Colonic mucosa (tissue), 4 donors: ENCODE measurements around the gene ACOT7. TPM values are rescaled to one million over a fixed set of nuclear protein-coding genes. Genes with fewer than 3 reads are reported as not detected.

ENCODE experiments used
- DNase-seq: peaks from one replicate; pipeline ENCODE4 v3.0.0-alpha.2; 2020
- H3K27ac ChIP-seq: fragments of 200-600 bp; one replicate; pipeline ENCODE4 v1.8.0; 2021
- H3K27me3 ChIP-seq: fragments of 200-600 bp; one replicate; pipeline ENCODE4 v1.8.0; 2021
- H3K36me3 ChIP-seq: fragments of 200-600 bp; one replicate; pipeline ENCODE4 v1.8.0; 2021
- H3K4me1 ChIP-seq: fragments of 200-600 bp; one replicate; pipeline ENCODE4 v1.8.0; 2021; ENCODE audit warnings: mild to moderate bottlenecking
- H3K4me3 ChIP-seq: fragments of 200-600 bp; one replicate; pipeline ENCODE4 v1.8.0; 2021
- H3K9ac ChIP-seq, 2 donors: one replicate each; pipeline ENCODE4 v1.7.0; 2013; ENCODE audit warnings: control low read depth in 2 of 2, low read depth in 2 of 2, low read length in 2 of 2
- H3K9me3 ChIP-seq: fragments of 200-600 bp; one replicate; pipeline ENCODE4 v1.8.0; 2021
- intact Hi-C: fragments of 100-400 bp; cut with DNase I; formaldehyde crosslinking; loops from one replicate; pipeline ENCODE4 v1.14.1; 2022
- total RNA-seq, 2 donors: library from RNA; stranded (reverse); fragmentation: NEBNext Ultra II Directional in 1 of 2; extraction: Animal tissue kit (Norgen Biotek cat#: 25700) in 1 of 2; gene quantifications; one replicate each; pipeline ENCODE4 v1.2.1, GENCODE V29; 2021
- TF ChIP-seq, protein P1 (sequence below): fragments of 200-600 bp; IDR thresholded peaks from one replicate; pipeline ENCODE4 v1.8.0; 2022; ENCODE audit warnings: antibody characterized with exemption, mild to moderate bottlenecking
- donor health status: healthy.
- donor health status: DM: no; HTN: no; CAD: no.
- donor health status: DM: no; HTN: no; CAD: no.

ACOT7 gene
- total RNA-seq, 2 donors from 2014 or later: 48.7 to 125 TPM

DNA sequence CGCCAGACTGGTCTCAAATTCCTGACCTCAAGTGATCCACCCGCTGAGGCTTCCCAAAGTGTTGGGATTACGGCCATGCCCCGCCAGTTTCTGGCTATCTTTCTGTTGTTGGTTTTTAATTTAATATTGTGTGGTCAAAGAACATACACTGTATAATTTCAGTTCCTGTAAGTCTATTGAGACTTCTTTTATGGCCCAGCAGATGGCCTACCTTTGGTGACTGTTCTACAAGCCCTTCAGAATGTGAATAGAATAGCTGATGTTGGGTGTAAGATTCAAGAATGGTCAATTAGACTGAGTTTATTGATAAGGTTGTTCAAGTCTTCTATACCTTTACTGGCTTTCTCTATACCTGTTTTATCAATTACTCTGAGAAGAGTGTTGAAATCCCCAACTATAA is 15.5 kb upstream of the ACOT7 start:
- Histone ChIP-seq H3K27me3 (no peaks in the 10 kb centered on the region), H3K4me3 (no peak overlapping the region), H3K36me3 (no peaks in the 10 kb centered on the region), H3K4me1 (no peaks in the 10 kb centered on the region), H3K9me3 (no peaks in the 10 kb centered on the region), H3K9ac (no peak overlapping the region), H3K27ac (no peak overlapping the region)
- no peak for DNase-seq
- TF ChIP-seq, protein P1, sequence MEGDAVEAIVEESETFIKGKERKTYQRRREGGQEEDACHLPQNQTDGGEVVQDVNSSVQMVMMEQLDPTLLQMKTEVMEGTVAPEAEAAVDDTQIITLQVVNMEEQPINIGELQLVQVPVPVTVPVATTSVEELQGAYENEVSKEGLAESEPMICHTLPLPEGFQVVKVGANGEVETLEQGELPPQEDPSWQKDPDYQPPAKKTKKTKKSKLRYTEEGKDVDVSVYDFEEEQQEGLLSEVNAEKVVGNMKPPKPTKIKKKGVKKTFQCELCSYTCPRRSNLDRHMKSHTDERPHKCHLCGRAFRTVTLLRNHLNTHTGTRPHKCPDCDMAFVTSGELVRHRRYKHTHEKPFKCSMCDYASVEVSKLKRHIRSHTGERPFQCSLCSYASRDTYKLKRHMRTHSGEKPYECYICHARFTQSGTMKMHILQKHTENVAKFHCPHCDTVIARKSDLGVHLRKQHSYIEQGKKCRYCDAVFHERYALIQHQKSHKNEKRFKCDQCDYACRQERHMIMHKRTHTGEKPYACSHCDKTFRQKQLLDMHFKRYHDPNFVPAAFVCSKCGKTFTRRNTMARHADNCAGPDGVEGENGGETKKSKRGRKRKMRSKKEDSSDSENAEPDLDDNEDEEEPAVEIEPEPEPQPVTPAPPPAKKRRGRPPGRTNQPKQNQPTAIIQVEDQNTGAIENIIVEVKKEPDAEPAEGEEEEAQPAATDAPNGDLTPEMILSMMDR: no peak
- intact Hi-C loops: loop anchor here (5.0 kb wide), 1 partner anchor 162 kb away; no protein-coding TSS in a partner anchor

DNA sequence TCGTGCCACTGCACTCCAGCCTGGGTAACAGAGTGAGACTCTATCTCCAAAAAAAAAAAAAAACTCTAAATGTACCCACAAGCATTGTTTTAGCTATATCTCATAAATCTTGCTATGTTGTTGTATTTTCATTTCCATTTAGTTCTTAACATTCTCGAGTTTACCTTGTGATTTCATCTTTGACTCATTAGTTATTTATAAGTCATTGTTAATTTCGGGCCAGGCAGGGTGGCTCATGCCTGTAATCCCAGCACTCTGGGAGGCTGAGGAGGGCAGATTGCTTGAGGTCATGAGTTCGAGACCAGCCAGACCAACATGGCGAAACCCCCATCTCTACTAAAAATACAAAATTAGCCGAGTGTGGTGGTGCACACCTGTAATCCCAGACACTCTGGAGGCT is 14.5 kb upstream of the ACOT7 start:
- Histone ChIP-seq H3K9me3 (no peaks in the 10 kb centered on the region), H3K9ac (no peak overlapping the region), H3K4me1 (no peaks in the 10 kb centered on the region), H3K27ac (no peak overlapping the region), H3K36me3 (no peaks in the 10 kb centered on the region), H3K4me3 (no peak overlapping the region), H3K27me3 (no peaks in the 10 kb centered on the region)
- intact Hi-C loops: loop anchor here (5.0 kb wide), 1 partner anchor 161 kb away; no protein-coding TSS in a partner anchor
- no peak for DNase-seq
- TF ChIP-seq, protein P1: no peak

DNA sequence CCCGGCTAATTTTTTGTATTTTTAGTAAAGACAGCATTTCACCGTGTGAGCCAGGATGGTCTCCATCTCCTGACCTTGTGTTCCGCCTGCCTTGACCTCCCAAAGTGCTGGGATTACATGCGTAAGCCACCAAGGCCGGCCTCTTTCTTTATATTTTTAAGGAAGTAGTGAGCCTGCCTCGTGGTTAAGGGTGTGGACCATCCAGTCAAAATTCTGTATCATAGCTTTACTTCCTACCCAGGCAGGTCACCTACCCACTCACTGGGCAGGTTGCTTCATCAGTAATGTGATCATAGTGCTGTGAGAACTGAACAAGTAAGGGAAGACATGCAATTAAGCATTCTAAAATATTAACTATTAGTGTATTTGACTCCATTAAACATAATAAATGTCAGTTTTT is 8.1 kb upstream of the ACOT7 start:
- H3K27me3 ChIP-seq: no peaks in the 10 kb centered on the region
- intact Hi-C loops: no loop called here
- no peaks in the 10 kb centered on the region for H3K36me3 ChIP-seq
- H3K4me1 ChIP-seq: no peaks in the 10 kb centered on the region
- DNase-seq: no peak
- H3K9me3 ChIP-seq: no peaks in the 10 kb centered on the region
- no peak overlapping the region for H3K4me3 ChIP-seq
- TF ChIP-seq, protein P1: no peak
- H3K27ac ChIP-seq: no peak overlapping the region
- no peak overlapping the region for H3K9ac ChIP-seq

DNA sequence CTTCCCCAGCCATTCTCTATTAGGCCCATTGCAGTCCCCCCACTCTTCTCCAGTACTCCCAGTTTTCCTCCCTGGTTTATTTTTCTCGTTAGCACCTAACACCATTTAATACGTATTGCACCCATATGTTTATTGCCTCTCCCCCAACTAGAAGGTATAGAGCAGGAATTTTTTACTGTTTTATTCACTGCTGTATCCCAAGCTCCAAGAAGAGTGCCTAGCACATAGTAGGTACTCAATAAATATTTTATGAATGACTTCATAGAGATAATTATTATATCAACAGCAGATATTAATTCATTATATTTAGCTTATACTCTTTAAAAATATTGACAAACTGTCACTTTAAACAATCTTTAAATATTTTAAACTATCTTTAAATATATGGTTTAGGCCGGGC is 5.7 kb upstream of the ACOT7 start:
- no peak overlapping the region for H3K4me3 ChIP-seq
- TF ChIP-seq, protein P1: no peak

DNA sequence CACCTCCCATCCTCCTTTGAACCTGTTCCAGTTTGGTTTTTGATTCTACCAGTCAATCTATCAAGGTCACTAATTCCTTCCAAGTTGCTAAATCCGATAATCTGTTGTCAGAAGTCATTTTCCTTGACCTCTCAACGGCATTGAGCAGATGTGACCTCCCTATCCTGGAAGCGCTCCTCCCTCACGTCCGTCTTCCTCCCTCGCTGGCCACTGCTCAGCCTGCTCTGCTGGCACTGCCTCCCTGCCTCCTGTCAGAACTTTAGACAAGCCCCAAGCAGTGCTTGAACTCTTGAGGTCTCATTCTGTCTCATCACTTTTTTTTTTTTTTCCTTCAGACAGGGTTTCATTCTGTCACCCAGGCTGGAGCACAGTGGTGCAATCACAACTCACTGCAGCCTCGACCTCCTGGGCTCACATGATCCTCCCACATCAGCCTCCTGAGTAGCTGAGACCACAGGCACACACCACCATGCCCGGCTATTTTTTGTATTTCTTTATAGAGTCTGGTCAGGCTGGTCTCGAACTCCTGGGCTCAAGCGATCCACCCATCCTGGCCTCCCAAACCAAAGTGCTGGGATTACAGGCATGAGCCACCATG is 4.4 kb upstream of the ACOT7 start:
- no peak overlapping the region for H3K4me3 ChIP-seq
- H3K36me3 ChIP-seq: no peaks in the 10 kb centered on the region
- H3K27ac ChIP-seq: no peak overlapping the region
- TF ChIP-seq, protein P1: no peak
- no peak overlapping the region for H3K9ac ChIP-seq
- no peaks in the 10 kb centered on the region for H3K9me3 ChIP-seq
- H3K4me1 ChIP-seq: no peaks in the 10 kb centered on the region
- H3K27me3 ChIP-seq: no peaks in the 10 kb centered on the region
- DNase-seq: no peak
- intact Hi-C loops: loop anchor here (5.0 kb wide), 1 partner anchor 46 kb away; no protein-coding TSS in a partner anchor

More for the DNA sequence above, 5.7 kb upstream of the ACOT7 start:
- no peak for DNase-seq
- no peak overlapping the region for H3K27ac ChIP-seq
- no peaks in the 10 kb centered on the region for H3K4me1 ChIP-seq
- H3K36me3 ChIP-seq: no peaks in the 10 kb centered on the region
- H3K9ac ChIP-seq: no peak overlapping the region
- intact Hi-C loops: loop anchor here (5.0 kb wide), 1 partner anchor 47 kb away; no protein-coding TSS in a partner anchor
- no peaks in the 10 kb centered on the region for H3K27me3 ChIP-seq
- H3K9me3 ChIP-seq: no peaks in the 10 kb centered on the region
